Erythroblast (primary cell): ENCODE data around the gene JAZF1.

ENCODE experiments used
- GATA1 ChIP-seq: IDR thresholded peaks from 2 replicates; pipeline ENCODE4 v1.6.1; 2011; ENCODE audit warnings: low read depth, mild to moderate bottlenecking, control low read depth, low read length, moderate library complexity
- POLR2A ChIP-seq: IDR thresholded peaks from 2 replicates; pipeline ENCODE4 v1.6.1; 2011; ENCODE audit warnings: mild to moderate bottlenecking, low read length

- TF ChIP-seq POLR2A (no peak), GATA1 (no peak)
Measured at GRCh38 chr7:28149291-28150101, 31.1 kb downstream of the JAZF1 start.
